Astrocyte (in vitro differentiated cells and primary cell): ENCODE data around the gene FA2H.

Experiments used
- CTCF ChIP-seq: IDR thresholded peaks from 2 replicates; pipeline ENCODE4 v1.5.1; 2011; ENCODE audit warnings: low read depth, mild to moderate bottlenecking, inconsistent platforms, low read length, moderate library complexity; ENCODE audit not compliant: insufficient read depth
- EZH2 ChIP-seq: IDR thresholded peaks from 2 replicates; pipeline ENCODE4 v1.6.1; 2012; ENCODE audit warnings: mild to moderate bottlenecking, low read length, inconsistent platforms; ENCODE audit not compliant: insufficient read depth

- TF ChIP-seq CTCF (no peak), EZH2 (no peak)
Observed at GRCh38 chr16:74797414-74797813, 22.8 kb upstream of the FA2H start.
